Memory B cell (primary cell): ENCODE data around the gene ZCCHC9.

Source experiments
- ATAC-seq: fragments of 150-1000 bp; cut with Tn5 transposase; 2 replicates; pipeline ENCODE4 v1.10.0; 2021; ENCODE audit warnings: low read depth, mild to moderate bottlenecking, moderate library complexity
- DNase-seq, 2 donors: peaks; one replicate each; pipeline ENCODE4 v3.0.0; 2022; ENCODE audit warnings: low spot score in 2 of 2
- H3K27ac Mint-ChIP-seq: one replicate; pipeline ENCODE4 v1.8.0; 2022; ENCODE audit warnings: mild to moderate bottlenecking, moderate library complexity, mixed read lengths
- H3K27me3 Mint-ChIP-seq: one replicate; pipeline ENCODE4 v1.8.0; 2022; ENCODE audit warnings: mixed read lengths
- H3K36me3 Mint-ChIP-seq: one replicate; pipeline ENCODE4 v1.8.0; 2022; ENCODE audit warnings: mild to moderate bottlenecking, mixed read lengths
- H3K4me1 Mint-ChIP-seq: one replicate; pipeline ENCODE4 v1.8.0; 2022; ENCODE audit warnings: mixed read lengths
- H3K4me3 Mint-ChIP-seq: one replicate; pipeline ENCODE4 v1.8.0; 2022; ENCODE audit warnings: mild to moderate bottlenecking, moderate library complexity, mixed read lengths
- H3K9me3 Mint-ChIP-seq: one replicate; pipeline ENCODE4 v1.8.0; 2022; ENCODE audit warnings: mixed read lengths

The ZCCHC9 gene

DNA sequence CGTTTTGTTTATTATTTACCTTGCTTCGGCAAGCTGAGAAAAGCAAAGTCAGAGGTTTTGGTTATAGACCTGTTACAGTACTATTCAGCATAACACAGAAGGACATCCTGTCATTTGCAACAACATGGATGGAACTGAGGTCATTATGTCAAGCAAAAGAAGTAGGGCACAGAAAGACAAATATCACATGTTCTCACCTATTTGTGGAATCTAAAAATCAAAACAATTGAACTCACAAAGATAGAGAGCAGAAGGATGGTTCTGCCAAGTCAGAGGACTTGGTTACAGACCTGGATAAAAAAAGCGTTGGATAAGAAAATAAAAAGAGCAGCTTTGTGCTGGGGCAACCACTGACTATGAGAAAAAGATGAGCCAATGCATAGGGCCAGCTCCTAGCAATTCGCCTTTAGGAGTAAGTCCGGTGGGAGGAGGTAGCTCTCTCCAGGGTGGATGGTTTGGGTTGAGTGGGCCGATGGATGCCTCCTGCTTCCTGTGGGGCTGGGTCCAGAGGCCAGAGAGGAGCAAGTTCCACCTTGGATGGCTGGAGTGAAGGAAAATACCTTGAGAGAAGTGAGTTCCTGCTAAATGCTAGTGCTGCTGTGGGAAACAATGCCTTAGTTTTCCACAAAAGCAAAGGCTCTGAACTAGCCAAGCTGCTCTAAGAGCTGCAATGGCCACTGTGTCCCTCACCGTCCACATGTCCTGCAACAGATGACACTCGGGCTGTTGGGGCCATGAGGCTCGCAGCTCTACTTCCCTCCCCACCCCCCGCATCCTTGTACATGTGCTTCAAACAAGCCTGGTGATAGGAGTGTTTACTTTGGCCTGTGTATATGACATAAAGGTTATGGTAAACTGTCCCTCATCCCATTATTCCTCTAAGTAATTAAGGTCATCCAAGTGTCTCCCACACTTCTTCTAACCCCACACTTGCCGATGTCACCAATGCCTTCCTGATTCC is 54.2 kb downstream of the ZCCHC9 start:
- Mint-ChIP-seq H3K9me3 (no peaks in the 10 kb centered on the region), H3K4me1 (no peaks in the 10 kb centered on the region), H3K36me3 (no peaks in the 10 kb centered on the region), H3K27me3 (peaks cover 3% of the 10 kb centered on the region), H3K27ac (no peak overlapping the region), H3K4me3 (no peak overlapping the region)
- no peak for DNase-seq
- no peak for ATAC-seq

DNA sequence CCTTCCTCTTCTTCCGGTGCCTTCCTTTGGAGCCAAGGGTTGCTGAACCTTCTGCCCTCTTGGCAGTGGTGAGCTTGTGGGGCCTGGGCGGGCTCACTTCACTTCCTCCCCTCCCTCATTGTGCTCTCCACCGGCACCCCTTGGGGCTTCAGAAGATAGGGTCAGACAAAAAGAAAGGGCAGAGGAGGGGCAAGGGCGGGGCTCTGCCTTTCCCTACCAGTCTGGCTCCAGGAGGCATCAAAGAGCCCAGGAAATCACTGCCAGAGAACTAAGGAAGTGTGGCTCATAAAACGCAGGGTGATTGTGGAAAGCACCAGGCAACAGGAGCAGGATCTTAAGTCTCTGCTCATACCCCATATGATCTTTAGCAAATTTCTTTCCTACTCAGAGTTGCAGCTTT is 57.7 kb downstream of the ZCCHC9 start:
- H3K27ac Mint-ChIP-seq = no peak overlapping the region
- H3K9me3 Mint-ChIP-seq = no peaks in the 10 kb centered on the region
- H3K4me1 Mint-ChIP-seq = no peaks in the 10 kb centered on the region
- DNase-seq (no peak), ATAC-seq (no peak)
- H3K27me3 Mint-ChIP-seq = peaks cover 2% of the 10 kb centered on the region
- no peak overlapping the region for H3K4me3 Mint-ChIP-seq
- no peaks in the 10 kb centered on the region for H3K36me3 Mint-ChIP-seq

DNA sequence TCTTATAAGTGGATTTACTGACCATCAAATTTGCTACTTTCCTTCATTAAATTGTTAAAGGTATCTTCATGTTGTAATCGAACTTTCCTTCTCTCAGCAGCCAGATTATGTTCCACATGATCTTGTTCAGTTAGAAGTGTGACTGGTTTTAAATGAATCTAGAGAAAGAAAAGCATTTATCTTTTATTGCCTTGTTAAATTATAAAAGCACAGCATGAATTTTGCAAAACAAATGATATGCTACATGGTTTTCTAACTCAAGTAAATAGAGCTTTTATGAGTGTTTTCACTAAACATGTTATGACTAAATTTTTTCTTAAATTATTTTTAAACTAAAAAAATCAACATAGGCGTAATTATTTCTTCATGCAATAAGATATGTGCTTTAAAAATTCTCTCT is 58.5 kb downstream of the ZCCHC9 start:
- peaks cover 2% of the 10 kb centered on the region for H3K27me3 Mint-ChIP-seq
- no peak overlapping the region for H3K27ac Mint-ChIP-seq
- no peaks in the 10 kb centered on the region for H3K4me1 Mint-ChIP-seq

GRCh38 chr5:81360640-81361039 is 59.3 kb downstream of the ZCCHC9 start:
- Mint-ChIP-seq H3K27ac (no peak overlapping the region), H3K36me3 (no peaks in the 10 kb centered on the region), H3K4me3 (no peak overlapping the region), H3K9me3 (no peaks in the 10 kb centered on the region), H3K27me3 (peaks cover 2% of the 10 kb centered on the region), H3K4me1 (no peaks in the 10 kb centered on the region)
- DNase-seq (no peak), ATAC-seq (no peak)

More for the DNA sequence above, 58.5 kb downstream of the ZCCHC9 start:
- Mint-ChIP-seq H3K36me3 (no peaks in the 10 kb centered on the region), H3K4me3 (no peak overlapping the region), H3K9me3 (no peaks in the 10 kb centered on the region)
- DNase-seq (no peak), ATAC-seq (no peak)

DNA sequence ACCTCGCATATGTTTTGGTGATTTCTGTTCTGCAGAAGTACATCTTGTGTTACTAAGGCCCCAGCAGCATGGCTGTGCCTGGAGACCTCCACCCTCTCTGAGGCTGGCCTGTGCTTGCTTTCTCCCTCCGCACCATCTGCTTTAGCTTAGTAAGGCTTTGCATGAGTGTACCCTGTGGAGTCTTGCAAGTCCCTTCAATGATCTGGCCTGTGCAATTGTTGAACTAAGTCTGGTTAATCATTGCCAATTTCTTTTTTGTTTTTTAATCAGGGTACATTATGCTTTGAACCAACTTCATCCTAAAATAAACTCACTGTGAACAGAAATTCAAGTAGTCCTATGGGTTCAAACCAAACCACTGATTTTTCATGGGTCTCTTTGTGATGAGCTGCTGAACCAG is 60.2 kb downstream of the ZCCHC9 start:
- H3K4me1 Mint-ChIP-seq = no peaks in the 10 kb centered on the region
- ATAC-seq = no peak
- no peak overlapping the region for H3K27ac Mint-ChIP-seq
- H3K9me3 Mint-ChIP-seq = no peaks in the 10 kb centered on the region
- H3K4me3 Mint-ChIP-seq = no peak overlapping the region
- DNase-seq = no peak
- no peaks in the 10 kb centered on the region for H3K36me3 Mint-ChIP-seq
- H3K27me3 Mint-ChIP-seq = peaks cover 2% of the 10 kb centered on the region
